ENCODE data around the gene PFKM.

DNA sequence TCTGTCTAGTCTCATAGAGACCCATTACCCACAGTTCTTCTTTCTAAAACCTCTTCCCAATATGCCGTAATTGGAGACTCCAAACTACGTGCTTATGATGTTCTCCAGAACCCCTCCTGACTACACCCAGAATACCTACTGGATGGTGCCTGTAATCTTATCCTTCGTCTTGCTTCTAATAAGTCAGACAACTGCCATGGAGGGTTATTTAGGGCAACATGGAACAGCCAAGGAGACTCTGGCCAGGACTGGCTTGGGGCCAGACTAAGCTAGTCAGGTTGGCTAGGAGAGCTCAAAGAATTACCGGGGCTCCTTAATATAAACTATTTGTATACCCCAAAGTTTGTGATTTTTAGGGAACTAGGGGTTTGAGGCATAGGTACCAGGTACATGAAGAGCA, 6.8 kb downstream of the PFKM start:
- TF ChIP-seq, protein P1, sequence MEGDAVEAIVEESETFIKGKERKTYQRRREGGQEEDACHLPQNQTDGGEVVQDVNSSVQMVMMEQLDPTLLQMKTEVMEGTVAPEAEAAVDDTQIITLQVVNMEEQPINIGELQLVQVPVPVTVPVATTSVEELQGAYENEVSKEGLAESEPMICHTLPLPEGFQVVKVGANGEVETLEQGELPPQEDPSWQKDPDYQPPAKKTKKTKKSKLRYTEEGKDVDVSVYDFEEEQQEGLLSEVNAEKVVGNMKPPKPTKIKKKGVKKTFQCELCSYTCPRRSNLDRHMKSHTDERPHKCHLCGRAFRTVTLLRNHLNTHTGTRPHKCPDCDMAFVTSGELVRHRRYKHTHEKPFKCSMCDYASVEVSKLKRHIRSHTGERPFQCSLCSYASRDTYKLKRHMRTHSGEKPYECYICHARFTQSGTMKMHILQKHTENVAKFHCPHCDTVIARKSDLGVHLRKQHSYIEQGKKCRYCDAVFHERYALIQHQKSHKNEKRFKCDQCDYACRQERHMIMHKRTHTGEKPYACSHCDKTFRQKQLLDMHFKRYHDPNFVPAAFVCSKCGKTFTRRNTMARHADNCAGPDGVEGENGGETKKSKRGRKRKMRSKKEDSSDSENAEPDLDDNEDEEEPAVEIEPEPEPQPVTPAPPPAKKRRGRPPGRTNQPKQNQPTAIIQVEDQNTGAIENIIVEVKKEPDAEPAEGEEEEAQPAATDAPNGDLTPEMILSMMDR (conservative IDR thresholded peaks at IDR 0.05): no peak
- TF ChIP-seq ZFX (IDR thresholded peaks at IDR 0.05): no peak
